Breast epithelium (tissue), 4 donors: Measurements from ENCODE around the gene SMIM31. TPM values are rescaled to one million over a fixed set of nuclear protein-coding genes. Genes with fewer than 3 reads are reported as not detected.

Experiments used
- DNase-seq, 2 donors: peaks; one replicate each; pipeline ENCODE4 v3.0.0-alpha.2; 2019; ENCODE audit warnings: low spot score in 2 of 2
- H3K27ac ChIP-seq, 2 donors: fragments of 200-600 bp; sonication (generic) in 1 of 2; one replicate each; pipeline ENCODE4 v1.5.1; 2016 to 2019; ENCODE audit warnings: mild to moderate bottlenecking in 1 of 2
- H3K27me3 ChIP-seq, 2 donors: fragments of 200-600 bp; sonication (generic) in 1 of 2; one replicate each; pipeline versions ENCODE4 v1.5.1 to v1.6.0; 2017 to 2019; ENCODE audit warnings: control low read depth in 1 of 2, mild to moderate bottlenecking in 1 of 2
- H3K36me3 ChIP-seq: fragments of 200-600 bp; one replicate; pipeline ENCODE4 v1.5.1; 2019
- H3K4me1 ChIP-seq, 2 donors: fragments of 200-600 bp; sonication (generic); one replicate each; pipeline ENCODE4 v1.5.1; 2016 to 2019; ENCODE audit warnings: control low read depth in 1 of 2
- H3K4me3 ChIP-seq, 3 donors: fragments of 200-600 bp; sonication (generic); 1 replicate in 2 of 3; 2 replicates in 1 of 3; pipeline ENCODE4 v1.5.1; 2016 to 2019; ENCODE audit warnings: mild to moderate bottlenecking in 3 of 3, moderate library complexity in 2 of 3
- H3K9me3 ChIP-seq, 2 donors: fragments of 200-600 bp; sonication (generic) in 1 of 2; one replicate each; pipeline ENCODE4 v1.5.1; 2016 to 2019; ENCODE audit warnings: control low read depth in 1 of 2
- CTCF ChIP-seq, 3 donors: fragments of 450-650 bp; IDR thresholded peaks; one replicate each; pipeline ENCODE4 v1.5.1; 2016 to 2017; ENCODE audit warnings: antibody characterized with exemption in 3 of 3, mild to moderate bottlenecking in 3 of 3, moderate library complexity in 3 of 3
- POLR2A ChIP-seq: fragments of 450-650 bp; IDR thresholded peaks from one replicate; pipeline ENCODE4 v1.6.1; 2016; ENCODE audit warnings: antibody characterized with exemption, mild to moderate bottlenecking, moderate library complexity
- POLR2AphosphoS5 ChIP-seq, 3 donors: sonication (generic); formaldehyde crosslinking; IDR thresholded peaks; one replicate each; pipeline ENCODE4 v1.6.1; 2017; ENCODE audit warnings: antibody characterized with exemption in 3 of 3
- intact Hi-C: fragments of 100-400 bp; cut with DNase I; formaldehyde crosslinking; loops from one replicate; pipeline ENCODE4 v1.15.1; 2023; ENCODE audit warnings: low total_unique reads
- total RNA-seq, 3 donors: library from RNA; depleted of rRNA; stranded (reverse); fragments of >200 nt; gene quantifications; one replicate each; pipeline ENCODE4 v1.1.0, GENCODE V29; 2016

The SMIM31 gene
- under 1 TPM in 2 of 3 donors, not detected in 1; 0.44 to 0.66 TPM for total RNA-seq

GRCh38 chr4:164753873-164754488 lies at the start of gene SMIM31:
Gene SMIM31 (plus strand): TSS chr4:164754131. CDS start chr4:164770444, 16,313 bp downstream.
- peaks cover 0 to 6% of the 10 kb centered on the region in 2 donors for H3K9me3 ChIP-seq
- no peak for TF ChIP-seq POLR2AphosphoS5 (IDR thresholded peaks at IDR 0.05)
- no peak for TF ChIP-seq POLR2A
- TF ChIP-seq CTCF (IDR thresholded peaks at IDR 0.05): no peak
- no peaks in the 10 kb centered on the region for H3K4me1 ChIP-seq
- H3K36me3 ChIP-seq: no peaks in the 10 kb centered on the region
- H3K4me3 ChIP-seq: no peak within 1 kb of the TSS
- intact Hi-C loops: no loop called here
- H3K27ac ChIP-seq: no peak within 1 kb of the TSS
- no peak for DNase-seq
- H3K27me3 ChIP-seq: no peaks in the 10 kb centered on the region

GRCh38 chr4:164706675-164707074 lies 47.3 kb upstream of the SMIM31 start:
- H3K27me3 ChIP-seq: no peaks in the 10 kb centered on the region
- no peak overlapping the region for H3K4me3 ChIP-seq
- peaks cover 0 to 1% of the 10 kb centered on the region in 2 donors for H3K9me3 ChIP-seq
- H3K36me3 ChIP-seq: no peaks in the 10 kb centered on the region
- intact Hi-C loops: no loop called here
- DNase-seq: no peak
- TF ChIP-seq CTCF (IDR thresholded peaks at IDR 0.05) (no peak), POLR2A (no peak), POLR2AphosphoS5 (IDR thresholded peaks at IDR 0.05) (no peak)
- H3K27ac ChIP-seq: no peak overlapping the region
- H3K4me1 ChIP-seq: no peaks in the 10 kb centered on the region

GRCh38 chr4:164716901-164717300 lies 37.0 kb upstream of the SMIM31 start:
- Histone ChIP-seq H3K27ac (no peak overlapping the region), H3K36me3 (no peaks in the 10 kb centered on the region), H3K9me3 (peaks cover 0 to 8% of the 10 kb centered on the region in 2 donors), H3K4me3 (no peak overlapping the region), H3K27me3 (peaks cover 0 to 7% of the 10 kb centered on the region in 2 donors), H3K4me1 (no peaks in the 10 kb centered on the region)
- DNase-seq: no peak
- intact Hi-C loops: no loop called here
- TF ChIP-seq POLR2AphosphoS5 (IDR thresholded peaks at IDR 0.05) (no peak), POLR2A (no peak), CTCF (IDR thresholded peaks at IDR 0.05) (no peak)

GRCh38 chr4:164718827-164719226 lies 35.1 kb upstream of the SMIM31 start:
- intact Hi-C loops: no loop called here
- Histone ChIP-seq H3K27ac (no peak overlapping the region), H3K4me1 (no peaks in the 10 kb centered on the region), H3K4me3 (no peak overlapping the region), H3K27me3 (peaks cover 0 to 7% of the 10 kb centered on the region in 2 donors), H3K9me3 (no peaks in the 10 kb centered on the region), H3K36me3 (no peaks in the 10 kb centered on the region)
- no peak for DNase-seq
- no peak for TF ChIP-seq POLR2AphosphoS5 (IDR thresholded peaks at IDR 0.05)
- no peak for TF ChIP-seq CTCF (IDR thresholded peaks at IDR 0.05)
- no peak for TF ChIP-seq POLR2A

GRCh38 chr4:164725066-164725465 lies 28.9 kb upstream of the SMIM31 start:
- H3K9me3 ChIP-seq: no peaks in the 10 kb centered on the region
- intact Hi-C loops: loop anchor here (5.0 kb wide), 1 partner anchor 442 kb away; no protein-coding TSS in a partner anchor

More at GRCh38 chr4:164725066-164725465, 28.9 kb upstream of the SMIM31 start:
- H3K27me3 ChIP-seq: no peaks in the 10 kb centered on the region
- TF ChIP-seq POLR2AphosphoS5 (IDR thresholded peaks at IDR 0.05): no peak
- no peak for TF ChIP-seq POLR2A
- TF ChIP-seq CTCF (IDR thresholded peaks at IDR 0.05): no peak
- no peak for DNase-seq
- H3K4me1 ChIP-seq: no peaks in the 10 kb centered on the region
- no peaks in the 10 kb centered on the region for H3K36me3 ChIP-seq
- no peak overlapping the region for H3K27ac ChIP-seq
- H3K4me3 ChIP-seq: no peak overlapping the region
